ENCODE data around the gene S100A7A. TPM values are rescaled to one million over a fixed set of nuclear protein-coding genes. Genes with fewer than 3 reads are reported as not detected.

The S100A7A gene
- total and polyA plus RNA-seq, 8 donors = 0.20 TPM; not detected in 7

DNA sequence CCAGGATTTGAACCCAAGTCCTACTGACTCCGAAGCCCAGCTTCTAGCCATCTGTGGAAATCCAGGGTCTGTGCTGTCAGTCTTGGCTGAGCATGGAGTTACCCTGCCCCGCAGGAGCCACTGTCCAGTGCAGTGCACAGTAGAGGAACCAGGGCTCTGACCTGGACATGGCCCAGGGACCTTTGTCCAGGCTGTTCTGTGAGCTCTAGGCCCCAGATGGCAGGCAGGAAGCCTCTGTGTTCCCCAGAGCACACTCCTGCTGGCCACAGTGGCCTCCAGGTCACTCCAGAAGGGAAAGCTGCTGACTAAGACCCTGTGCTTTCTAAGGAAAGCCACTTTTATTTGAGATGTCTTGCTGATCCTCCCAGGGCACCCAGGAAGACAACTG, 13.8 kb downstream of the S100A7A start:
- Histone ChIP-seq H3K4me1 (no peaks in the 10 kb centered on the region), H3K27me3 (peaks cover 0 to 55% (median 20%) of the 10 kb centered on the region in 3 donors), H3K4me3 (no peak overlapping the region), H3K36me3 (no peaks in the 10 kb centered on the region), H3K27ac (no peak overlapping the region), H3K9me3 (no peaks in the 10 kb centered on the region)
- TF ChIP-seq EP300 (IDR thresholded peaks at IDR 0.05) (no peak), CTCF (IDR thresholded peaks at IDR 0.05) (no peak), POLR2A (IDR thresholded peaks at IDR 0.05) (no peak), POLR2AphosphoS5 (IDR thresholded peaks at IDR 0.05) (no peak)
- whole genome bisulfite sequencing, 5 donors = 79 to 100% (median 86%) methylated on average over 1 to 2 of the region's 2 CpGs
- DNase-seq = no peak
- intact Hi-C loops (cut with DNase I; ENCODE audit: low total_unique reads) = no loop called here

DNA sequence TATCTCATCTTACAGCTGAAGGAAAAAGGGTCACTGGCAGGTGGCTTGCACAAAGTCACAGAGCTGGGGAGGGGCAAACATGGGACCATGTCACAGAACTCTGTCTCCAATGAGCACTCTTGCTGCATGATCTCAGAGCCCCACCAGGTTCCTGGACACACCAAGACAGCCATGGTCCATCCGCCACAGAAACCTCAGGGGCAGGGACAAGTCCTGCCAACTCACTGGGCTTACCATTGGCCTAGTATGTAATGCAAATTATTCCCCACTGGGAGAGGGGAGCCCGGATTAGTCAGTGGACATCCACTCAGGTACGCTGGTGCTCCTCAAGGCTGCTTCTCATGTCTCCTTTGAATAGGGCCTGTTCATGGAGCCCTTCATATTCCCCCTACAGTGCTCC, 14.2 kb downstream of the S100A7A start:
- TF ChIP-seq POLR2A (IDR thresholded peaks at IDR 0.05) (no peak), EP300 (IDR thresholded peaks at IDR 0.05) (no peak), CTCF (IDR thresholded peaks at IDR 0.05) (no peak), POLR2AphosphoS5 (IDR thresholded peaks at IDR 0.05) (no peak)
- intact Hi-C loops (cut with DNase I; ENCODE audit: low total_unique reads) = no loop called here
- no peak overlapping the region for H3K27ac ChIP-seq

GRCh38 chr1:153431002-153431401, 14.7 kb downstream of the S100A7A start:
- 80 to 87% (median 86%) methylated on average over 17 of the region's 17 CpGs for WGBS, 5 donors
- no peak for TF ChIP-seq CTCF (IDR thresholded peaks at IDR 0.05)
- no peak for TF ChIP-seq POLR2A (IDR thresholded peaks at IDR 0.05)
- no peak for TF ChIP-seq EP300 (IDR thresholded peaks at IDR 0.05)
- no peak for TF ChIP-seq POLR2AphosphoS5 (IDR thresholded peaks at IDR 0.05)

More for the DNA sequence above, 14.2 kb downstream of the S100A7A start:
- DNase-seq = no peak
- 74 to 81% (median 78%) methylated on average over 2 to 3 of the region's 3 CpGs for WGBS, 5 donors
- Histone ChIP-seq H3K9me3 (no peaks in the 10 kb centered on the region), H3K4me3 (no peak overlapping the region), H3K4me1 (no peaks in the 10 kb centered on the region), H3K36me3 (no peaks in the 10 kb centered on the region), H3K27me3 (peaks cover 0 to 57% (median 20%) of the 10 kb centered on the region in 3 donors)

DNA sequence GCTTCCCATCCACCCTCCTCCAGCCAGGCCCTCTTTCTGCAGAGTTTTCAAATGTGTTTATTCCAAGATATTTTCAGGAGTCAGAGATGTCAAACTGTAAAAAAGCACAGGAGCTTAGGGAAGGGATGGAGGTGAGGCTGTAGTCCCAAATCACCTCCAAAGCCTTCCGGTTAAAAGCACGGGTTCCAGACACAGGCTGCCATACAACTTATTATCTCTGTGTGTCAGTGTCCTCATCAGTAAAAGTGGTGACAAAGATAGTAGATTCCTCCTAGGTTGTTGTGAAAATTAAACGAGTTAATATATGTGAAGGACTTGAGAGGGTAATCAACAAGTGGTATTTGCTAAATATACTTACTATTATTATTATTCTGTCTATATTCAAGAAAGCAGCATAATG, 15.1 kb downstream of the S100A7A start:
- no peak overlapping the region for H3K27ac ChIP-seq
- WGBS, 5 donors = 71 to 81% (median 74%) methylated on average over 3 of the region's 3 CpGs
- no peaks in the 10 kb centered on the region for H3K36me3 ChIP-seq
- no peaks in the 10 kb centered on the region for H3K4me1 ChIP-seq
- H3K9me3 ChIP-seq = no peaks in the 10 kb centered on the region
- intact Hi-C loops (cut with DNase I; ENCODE audit: low total_unique reads) = no loop called here
- H3K4me3 ChIP-seq = no peak overlapping the region
- H3K27me3 ChIP-seq = peaks cover 0 to 54% (median 19%) of the 10 kb centered on the region in 3 donors
- DNase-seq = no peak
- no peak for TF ChIP-seq CTCF (IDR thresholded peaks at IDR 0.05)
- TF ChIP-seq EP300 (IDR thresholded peaks at IDR 0.05) = no peak
- TF ChIP-seq POLR2A (IDR thresholded peaks at IDR 0.05) = no peak
- TF ChIP-seq POLR2AphosphoS5 (IDR thresholded peaks at IDR 0.05) = no peak

More at GRCh38 chr1:153431002-153431401, 14.7 kb downstream of the S100A7A start:
- Histone ChIP-seq H3K4me3 (no peak overlapping the region), H3K9me3 (no peaks in the 10 kb centered on the region), H3K27me3 (peaks cover 0 to 53% (median 20%) of the 10 kb centered on the region in 3 donors), H3K36me3 (no peaks in the 10 kb centered on the region), H3K4me1 (no peaks in the 10 kb centered on the region), H3K27ac (no peak overlapping the region)
- intact Hi-C loops (cut with DNase I; ENCODE audit: low total_unique reads) = no loop called here
- DNase-seq = no peak
